Esophagus squamous epithelium (tissue), 4 donors: ENCODE data around the gene TRMT11.

Source experiments
- POLR2A ChIP-seq, 4 donors: fragments of 450-650 bp; IDR thresholded peaks; one replicate each; pipeline ENCODE4 v1.6.1; 2017; ENCODE audit warnings: antibody characterized with exemption in 4 of 4, mild to moderate bottlenecking in 4 of 4, moderate library complexity in 3 of 4
- TF ChIP-seq, protein P1 (sequence below), 6 experiments: fragments of 450-650 bp in 4 of 6; fragments of 200-600 bp in 2 of 6; sonication (generic) in 2 of 6; IDR thresholded peaks; one replicate each; pipeline ENCODE4 v1.5.1; 2016 to 2019; ENCODE audit warnings: antibody characterized with exemption in 6 of 6, mild to moderate bottlenecking in 4 of 6, moderate library complexity in 4 of 6

DNA sequence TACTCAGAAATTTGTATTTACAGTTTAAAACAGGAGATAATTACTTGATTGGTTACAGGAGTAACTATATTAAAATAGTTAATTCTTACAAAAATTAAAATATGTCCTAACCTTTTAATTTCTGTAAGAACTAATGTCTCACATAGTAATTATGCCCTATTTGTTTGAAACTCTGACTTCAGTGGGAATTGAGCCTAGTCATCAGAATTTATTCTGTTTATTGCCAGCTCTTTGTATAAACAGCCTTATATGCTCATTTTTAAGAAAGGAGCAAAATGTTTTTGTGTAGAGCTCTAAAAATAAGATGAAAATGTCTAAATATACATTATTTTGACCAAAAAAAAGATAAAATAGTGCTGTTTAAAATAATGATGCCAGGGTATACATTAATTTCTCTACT lies 21.5 kb downstream of the TRMT11 start:
- TF ChIP-seq, protein P1, sequence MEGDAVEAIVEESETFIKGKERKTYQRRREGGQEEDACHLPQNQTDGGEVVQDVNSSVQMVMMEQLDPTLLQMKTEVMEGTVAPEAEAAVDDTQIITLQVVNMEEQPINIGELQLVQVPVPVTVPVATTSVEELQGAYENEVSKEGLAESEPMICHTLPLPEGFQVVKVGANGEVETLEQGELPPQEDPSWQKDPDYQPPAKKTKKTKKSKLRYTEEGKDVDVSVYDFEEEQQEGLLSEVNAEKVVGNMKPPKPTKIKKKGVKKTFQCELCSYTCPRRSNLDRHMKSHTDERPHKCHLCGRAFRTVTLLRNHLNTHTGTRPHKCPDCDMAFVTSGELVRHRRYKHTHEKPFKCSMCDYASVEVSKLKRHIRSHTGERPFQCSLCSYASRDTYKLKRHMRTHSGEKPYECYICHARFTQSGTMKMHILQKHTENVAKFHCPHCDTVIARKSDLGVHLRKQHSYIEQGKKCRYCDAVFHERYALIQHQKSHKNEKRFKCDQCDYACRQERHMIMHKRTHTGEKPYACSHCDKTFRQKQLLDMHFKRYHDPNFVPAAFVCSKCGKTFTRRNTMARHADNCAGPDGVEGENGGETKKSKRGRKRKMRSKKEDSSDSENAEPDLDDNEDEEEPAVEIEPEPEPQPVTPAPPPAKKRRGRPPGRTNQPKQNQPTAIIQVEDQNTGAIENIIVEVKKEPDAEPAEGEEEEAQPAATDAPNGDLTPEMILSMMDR (IDR thresholded peaks at IDR 0.05), result no peak
- TF ChIP-seq POLR2A (IDR thresholded peaks at IDR 0.05), result no peak
